SH-SY5Y (cell line): ENCODE data around the gene MBNL1.

Experiments used
- GATA2 ChIP-seq: IDR thresholded peaks from 2 replicates; pipeline ENCODE4 v1.6.1; 2011; ENCODE audit warnings: mild to moderate bottlenecking, low read depth, low read length
- GATA3 ChIP-seq: IDR thresholded peaks from 2 replicates; pipeline ENCODE4 v1.6.1; 2011; ENCODE audit warnings: low read depth, mild to moderate bottlenecking, low read length, moderate library complexity

DNA sequence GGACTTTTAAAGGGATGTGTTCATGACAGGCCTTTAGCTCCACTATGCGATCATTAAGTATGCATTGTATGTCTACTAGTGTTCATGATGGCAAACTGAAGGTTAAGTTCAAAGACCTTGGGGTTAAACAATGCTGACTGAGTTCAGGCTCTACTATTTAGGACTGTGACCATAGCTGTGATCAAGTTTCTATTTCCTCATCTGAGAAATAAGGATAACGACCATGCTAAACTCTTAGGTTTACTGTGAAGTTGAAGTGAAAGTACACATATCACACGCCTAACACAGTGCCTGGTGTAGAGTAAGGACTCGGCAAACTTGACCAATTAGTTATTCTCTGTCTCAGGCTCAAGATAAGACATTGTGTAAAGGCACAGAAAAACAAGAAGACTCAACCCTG, 243.2 kb downstream of the MBNL1 start:
- TF ChIP-seq GATA2 = no peak
- no peak for TF ChIP-seq GATA3
